OCI-LY1 (cell line): ENCODE results near the gene ARHGEF11.

ENCODE experiments used
- H2AFZ ChIP-seq: fragments of 200-600 bp; sonication (generic), shearing (Covaris generic); 2 replicates; pipeline ENCODE4 v1.6.0; 2014; ENCODE audit warnings: antibody characterized with exemption, mild to moderate bottlenecking, low read length
- H3F3A ChIP-seq: fragments of 200-600 bp; sonication (generic), shearing (Covaris generic); 2 replicates; pipeline ENCODE4 v1.6.0; 2014; ENCODE audit warnings: mild to moderate bottlenecking, antibody characterized with exemption, low read length, moderate library complexity; ENCODE audit not compliant: insufficient read depth
- H3K27ac ChIP-seq: fragments of 200-600 bp; sonication (generic); 2 replicates; pipeline ENCODE4 v1.5.1; 2014; ENCODE audit warnings: low read length, mixed run types, mild to moderate bottlenecking, low read depth; ENCODE audit not compliant: poor library complexity, severe bottlenecking
- H3K27me3 ChIP-seq: fragments of 200-600 bp; sonication (generic); 2 replicates; pipeline ENCODE4 v1.6.0; 2014; ENCODE audit warnings: antibody characterized with exemption, mild to moderate bottlenecking, low read length, moderate library complexity; ENCODE audit not compliant: insufficient read depth
- H3K36me3 ChIP-seq: fragments of 200-600 bp; sonication (generic); 2 replicates; pipeline ENCODE4 v1.6.1; 2014; ENCODE audit warnings: mild to moderate bottlenecking, antibody characterized with exemption, low read length, moderate library complexity, mixed read lengths; ENCODE audit not compliant: insufficient read depth
- H3K4me1 ChIP-seq: fragments of 200-600 bp; sonication (generic); 2 replicates; pipeline ENCODE4 v1.5.1; 2014; ENCODE audit warnings: mild to moderate bottlenecking, low read length, moderate library complexity; ENCODE audit not compliant: insufficient read depth, severe bottlenecking
- H3K4me2 ChIP-seq: fragments of 200-600 bp; sonication (generic), shearing (Covaris generic); 2 replicates; pipeline ENCODE4 v1.6.1; 2014; ENCODE audit warnings: low read length
- H3K4me3 ChIP-seq: fragments of 200-600 bp; sonication (generic); 2 replicates; pipeline ENCODE4 v1.5.1; 2014; ENCODE audit warnings: low read length, low read depth, mild to moderate bottlenecking, mixed read lengths; ENCODE audit not compliant: poor library complexity, severe bottlenecking
- H3K79me2 ChIP-seq: fragments of 200-600 bp; shearing (Covaris generic); 2 replicates; pipeline ENCODE4 v1.6.1; 2016; ENCODE audit warnings: mixed run types, low read length, mixed read lengths; ENCODE audit not compliant: insufficient read depth
- H3K9ac ChIP-seq: fragments of 200-600 bp; sonication (generic), shearing (Covaris generic); 2 replicates; pipeline ENCODE4 v1.6.1; 2014; ENCODE audit warnings: mild to moderate bottlenecking, low read length, mixed read lengths
- H3K9me2 ChIP-seq: fragments of 200-600 bp; sonication (generic), shearing (Covaris generic); 2 replicates; pipeline ENCODE4 v1.6.1; 2014; ENCODE audit warnings: low read depth, mild to moderate bottlenecking, low read length, mixed read lengths
- H3K9me3 ChIP-seq: fragments of 200-600 bp; shearing (Covaris generic); 2 replicates; pipeline ENCODE4 v1.6.1; 2014; ENCODE audit warnings: low read length, mixed read lengths
- H4K20me1 ChIP-seq: fragments of 200-600 bp; sonication (generic), shearing (Covaris generic); 2 replicates; pipeline ENCODE4 v1.6.0; 2016; ENCODE audit warnings: mild to moderate bottlenecking, low read length; ENCODE audit not compliant: insufficient read depth
- CTCF ChIP-seq: fragments of 200-600 bp; sonication (generic), shearing (Covaris generic); IDR thresholded peaks from 2 replicates; pipeline ENCODE4 v1.5.1; 2017; ENCODE audit warnings: mild to moderate bottlenecking, antibody characterized with exemption, low read length, moderate library complexity, mixed read lengths
- EZH2 ChIP-seq: fragments of 200-600 bp; sonication (generic), shearing (Covaris generic); IDR thresholded peaks from 2 replicates; pipeline ENCODE4 v1.8.0; 2017; ENCODE audit warnings: borderline replicate concordance, mixed run types, mild to moderate bottlenecking, antibody characterized with exemption, low read length, moderate library complexity, mixed read lengths

The ARHGEF11 gene

GRCh38 chr1:156905176-156905575 is 140.4 kb downstream of the ARHGEF11 start:
- Histone ChIP-seq H3K9me3 (no peaks in the 10 kb centered on the region), H4K20me1 (no peaks in the 10 kb centered on the region), H2AFZ (no peak overlapping the region), H3K9me2 (no peaks in the 10 kb centered on the region), H3K36me3 (no peaks in the 10 kb centered on the region), H3K9ac (no peak overlapping the region), H3K4me3 (no peak overlapping the region), H3K4me1 (no peaks in the 10 kb centered on the region), H3K27me3 (0 out of 2 replicates have a peak, but pooled peaks cover 4% of the 10 kb centered on the region), H3F3A (no peaks in the 10 kb centered on the region), H3K79me2 (no peaks in the 10 kb centered on the region), H3K27ac (no peak overlapping the region), H3K4me2 (no peak overlapping the region)
- TF ChIP-seq CTCF (no peak), EZH2 (no peak)

GRCh38 chr1:156904187-156904959 is 141.2 kb downstream of the ARHGEF11 start:
- H3K9me3 ChIP-seq: no peaks in the 10 kb centered on the region
- no peak overlapping the region for H3K27ac ChIP-seq
- H3K36me3 ChIP-seq: no peaks in the 10 kb centered on the region
- no peaks in the 10 kb centered on the region for H3K9me2 ChIP-seq
- H2AFZ ChIP-seq: no peak overlapping the region
- no peaks in the 10 kb centered on the region for H3F3A ChIP-seq
- no peaks in the 10 kb centered on the region for H3K79me2 ChIP-seq
- 0 out of 2 replicates have a peak, but pooled peaks cover 4% of the 10 kb centered on the region for H3K27me3 ChIP-seq
- no peak overlapping the region for H3K9ac ChIP-seq
- H3K4me1 ChIP-seq: no peaks in the 10 kb centered on the region
- H3K4me3 ChIP-seq: no peak overlapping the region
- no peak overlapping the region for H3K4me2 ChIP-seq
- no peak for TF ChIP-seq EZH2
- TF ChIP-seq CTCF: no peak
- no peaks in the 10 kb centered on the region for H4K20me1 ChIP-seq

- no peak overlapping the region for H3K4me2 ChIP-seq
- no peaks in the 10 kb centered on the region for H3F3A ChIP-seq
- no peaks in the 10 kb centered on the region for H3K36me3 ChIP-seq
- H3K4me3 ChIP-seq: no peak overlapping the region
- 0 out of 2 replicates have a peak, but pooled peaks cover 4% of the 10 kb centered on the region for H3K27me3 ChIP-seq
- no peak overlapping the region for H3K9ac ChIP-seq
- H3K27ac ChIP-seq: no peak overlapping the region
- H3K79me2 ChIP-seq: no peaks in the 10 kb centered on the region
- H3K9me2 ChIP-seq: no peaks in the 10 kb centered on the region
- no peaks in the 10 kb centered on the region for H3K9me3 ChIP-seq
- TF ChIP-seq EZH2 (no peak), CTCF (no peak)
- no peaks in the 10 kb centered on the region for H4K20me1 ChIP-seq
- H3K4me1 ChIP-seq: no peaks in the 10 kb centered on the region
- H2AFZ ChIP-seq: no peak overlapping the region
Measured at GRCh38 chr1:156903328-156904091, 142.0 kb downstream of the ARHGEF11 start.
